ENCODE data around the gene RUSC1.
"Not testable (repeated sequence)": the region's sequence is repeated elsewhere in the genome, so short reads cannot be mapped to it uniquely, and the experiment has no call there.

Gene RUSC1

GRCh38 chr1:155324717-155325602 lies 4.3 kb downstream of the RUSC1 start:
- peak; percentile 49 for DNase-seq

GRCh38 chr1:155325603-155325893 lies 4.9 kb downstream of the RUSC1 start:
- DNase-seq: no peak

DNA sequence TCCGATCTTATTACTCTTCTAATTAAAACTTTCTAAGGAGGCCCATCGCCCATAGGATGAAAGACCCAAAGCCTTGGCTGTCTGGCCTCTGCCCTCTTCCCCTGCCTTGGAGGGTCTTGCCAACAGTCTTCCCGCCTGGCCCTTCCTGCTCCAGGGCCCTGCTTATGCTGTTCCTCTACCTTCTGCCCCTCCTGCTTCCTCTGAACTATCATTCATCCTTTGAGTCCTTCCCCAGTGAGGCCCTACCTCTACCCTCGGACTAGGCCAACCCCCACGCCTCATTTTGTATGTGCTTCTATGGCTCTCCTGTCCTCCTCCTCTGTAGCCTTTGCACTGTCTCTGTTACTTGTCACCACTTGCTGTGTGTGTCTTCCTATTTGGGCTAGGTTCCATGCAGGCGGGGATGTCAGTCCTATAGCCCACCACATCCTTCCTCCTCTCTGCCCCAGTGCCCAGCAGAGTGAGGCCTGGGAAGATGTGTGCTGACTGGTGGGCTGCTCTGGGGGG lies 5.4 kb downstream of the RUSC1 start:
- no peak for DNase-seq

GRCh38 chr1:155326631-155327037 lies 5.9 kb downstream of the RUSC1 start:
- no peak for DNase-seq

DNA sequence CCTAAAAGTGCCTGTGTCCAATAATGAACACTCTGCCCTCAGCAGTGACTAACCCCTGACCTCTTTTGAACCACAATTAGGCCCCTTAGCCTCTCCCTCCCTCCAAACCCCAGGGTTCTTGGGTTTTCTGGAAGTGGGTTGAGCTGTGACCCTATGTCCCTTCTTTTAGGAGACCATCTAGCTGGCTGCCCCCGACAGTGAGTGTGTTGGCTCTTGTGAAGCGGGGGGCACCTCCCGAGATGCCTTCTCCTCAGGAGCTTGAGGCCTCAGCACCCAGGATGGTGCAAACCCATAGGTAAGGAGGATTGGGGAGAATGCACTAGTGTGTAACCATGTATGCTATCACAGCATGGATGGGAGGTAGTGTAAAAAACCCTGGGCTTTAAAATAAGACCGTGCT lies 7.3 kb downstream of the RUSC1 start:
- DNase-seq: no peak

DNA sequence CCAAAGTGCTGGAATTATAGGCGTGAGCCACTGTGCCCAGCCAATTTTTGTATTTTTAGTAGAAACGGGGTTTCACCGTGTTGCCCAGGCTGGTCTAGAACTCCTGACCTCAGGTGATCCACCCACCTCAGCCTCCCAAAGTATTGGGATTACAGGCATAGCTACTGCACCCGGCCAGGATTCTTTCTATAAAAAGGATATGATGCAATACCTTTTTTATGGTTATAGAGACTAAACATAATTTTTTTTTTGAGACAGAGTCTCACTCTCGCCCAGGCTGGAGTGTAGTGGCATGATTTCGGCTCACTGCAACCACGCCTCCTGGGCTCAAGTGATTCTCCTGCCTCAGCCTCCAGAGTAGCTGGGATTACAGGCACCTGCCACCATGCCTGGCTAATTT lies 8.2 kb downstream of the RUSC1 start:
- DNase-seq: not testable (repeated sequence)

- DNase-seq: no peak
These were observed 9.4 kb downstream of the RUSC1 start for GRCh38 chr1:155329980-155330598.

- no peak for DNase-seq
These were observed 14.3 kb downstream of the RUSC1 start for GRCh38 chr1:155334962-155335361.

DNA sequence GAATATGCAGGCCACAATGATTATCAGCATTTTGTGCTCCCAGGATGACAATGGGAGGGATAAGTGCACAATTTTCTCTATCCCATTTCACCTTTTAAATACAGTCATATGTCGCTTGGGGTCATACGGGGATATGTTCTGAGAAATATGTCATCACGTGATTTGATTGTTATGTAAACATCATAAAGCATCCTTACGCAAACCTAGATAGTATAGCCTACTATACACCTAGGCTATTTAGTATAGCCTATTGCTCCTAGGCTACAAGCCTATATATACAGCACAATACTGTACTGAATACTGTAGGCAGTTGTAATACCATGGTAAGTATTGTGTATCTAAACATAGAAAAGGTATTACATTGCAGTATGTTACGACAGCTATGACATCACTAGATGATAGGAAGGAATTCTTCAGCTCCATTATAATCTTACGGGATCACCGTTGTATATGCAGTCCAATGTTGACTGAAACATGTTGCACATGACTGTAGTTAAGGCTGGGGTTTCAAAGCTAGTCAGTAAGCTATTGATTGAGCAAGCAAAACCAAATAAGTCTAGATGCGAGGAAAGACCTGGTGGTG lies 18.9 kb downstream of the RUSC1 start:
- no peak for DNase-seq

- no peak for DNase-seq
These were observed 22.1 kb downstream of the RUSC1 start for GRCh38 chr1:155342842-155343241.

GRCh38 chr1:155352631-155353030 lies 31.9 kb downstream of the RUSC1 start:
- DNase-seq: no peak

DNA sequence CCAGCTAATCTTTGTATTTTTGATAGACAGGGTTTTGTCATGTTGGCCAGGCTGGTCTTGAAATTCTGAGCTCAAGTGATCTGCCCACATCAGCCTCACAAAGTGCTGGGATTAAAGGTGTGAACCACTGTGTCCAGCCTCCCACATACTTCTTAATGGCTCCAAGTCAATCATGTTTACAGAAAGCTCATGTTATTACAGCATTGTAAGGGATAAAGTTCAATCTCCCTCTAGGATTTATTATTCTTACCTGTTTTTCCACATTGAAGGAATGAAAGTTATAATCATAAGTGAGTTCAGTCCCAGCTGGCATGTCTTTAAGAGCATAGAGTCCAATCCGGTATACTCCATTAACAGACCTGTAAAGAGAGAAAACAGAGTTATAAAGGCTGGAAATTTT lies 39.4 kb downstream of the RUSC1 start:
- no peak for DNase-seq

DNA sequence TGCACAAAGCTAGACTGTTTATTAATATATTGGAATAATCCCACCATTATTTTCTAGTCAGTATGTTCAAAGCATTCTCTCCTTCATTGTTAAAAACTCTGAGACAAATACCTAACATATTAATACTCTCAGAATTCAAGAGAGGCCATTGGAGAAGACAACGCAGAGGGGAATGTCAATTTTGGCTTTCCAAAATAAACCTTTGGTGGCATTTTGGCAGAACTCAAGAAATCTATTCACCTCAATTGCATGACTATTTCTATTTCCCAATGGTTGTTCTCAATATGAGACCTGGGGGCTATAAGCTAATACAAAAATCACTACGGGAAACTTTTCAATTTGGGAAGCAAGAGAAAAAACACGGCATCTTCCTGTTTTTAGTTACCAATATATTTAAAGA lies 58.5 kb downstream of the RUSC1 start:
- DNase-seq: no peak

DNA sequence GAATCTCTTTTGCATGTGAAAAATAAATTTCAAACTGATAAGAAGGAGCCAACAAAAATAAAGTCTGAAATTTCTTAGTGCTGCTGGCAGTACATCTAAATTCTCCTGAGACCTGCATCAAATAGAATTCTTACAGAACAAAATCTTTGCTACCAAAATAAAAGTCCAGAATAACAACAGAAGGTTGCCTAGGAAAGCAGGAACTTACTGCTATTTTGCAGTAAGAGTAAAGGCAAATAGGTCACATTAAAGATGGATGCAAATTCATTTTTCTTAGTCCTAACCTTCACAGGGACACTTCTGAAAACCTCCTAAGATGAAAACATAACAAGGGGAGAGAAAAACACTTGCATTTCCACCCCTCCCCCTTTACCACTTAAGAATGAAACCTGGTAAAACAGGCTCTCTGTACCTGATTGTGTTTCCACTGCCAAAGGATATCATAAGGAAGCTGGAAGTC lies 59.0 kb downstream of the RUSC1 start:
- DNase-seq: no peak

Data from hematopoietic multipotent progenitor cell treated with erythropoietin and hydrocortisone succinate and interleukin-3 and kit ligand, for 8 days (in vitro differentiated cells).